ENCODE measurements around the gene ATP13A1.

The ATP13A1 gene

DNA sequence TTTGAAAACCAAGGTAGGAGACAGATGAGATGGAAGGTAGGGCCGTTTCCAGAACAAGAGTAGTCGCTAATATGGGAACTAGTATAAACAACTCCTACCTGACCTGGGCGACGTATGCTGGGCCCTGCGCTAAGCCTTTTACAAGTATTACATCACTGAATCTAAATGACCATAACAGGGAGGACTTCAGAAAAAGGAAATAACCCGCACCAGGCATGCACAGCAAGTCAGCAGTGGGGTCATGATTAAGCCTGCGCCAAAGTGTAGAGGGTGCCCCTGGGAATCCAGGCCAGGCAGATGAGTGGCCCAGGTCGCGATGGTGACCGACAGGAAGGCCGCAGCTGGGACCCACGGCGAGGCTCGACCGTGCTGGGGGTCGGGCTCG lies 613 bp downstream of the ATP13A1 start:
- DNase-seq: peak in 1 of 2 donors; percentile 36
- H4K8ac ChIP-seq (ENCODE audit: low read depth, low read length): peak overlapping the region; percentile 90
- peaks cover 10% of the 10 kb centered on the region for H3K79me2 ChIP-seq (ENCODE audit: control insufficient read depth, insufficient read depth, low read length, poor library complexity)
- WGBS (ENCODE audit: extremely low coverage, insufficient coverage, insufficient read length): no CpG with 5 or more reads among the region's 17 CpGs
- H3K23ac ChIP-seq (ENCODE audit: low read length): no peak overlapping the region
- H3K18ac ChIP-seq (ENCODE audit: low read length): peak overlapping the region; percentile 7
- H3K36me3 ChIP-seq (ENCODE audit: control insufficient read depth in 1 of 2, insufficient read depth in 2 of 2, low read length in 2 of 2): peaks cover 18% of the 10 kb centered on the region in 2 experiments
- peak overlapping the region; percentile 96 for H3K4me2 ChIP-seq (ENCODE audit: low read length)
- peak overlapping the region; percentile 31 for H3K4ac ChIP-seq (ENCODE audit: low read depth, low read length)
- peaks cover 9 to 14% of the 10 kb centered on the region in 2 experiments for H3K4me1 ChIP-seq (ENCODE audit: control insufficient read depth in 1 of 2, insufficient read depth in 2 of 2, low read length in 2 of 2)
- peak overlapping the region; percentile 65 for H2BK120ac ChIP-seq (ENCODE audit: insufficient read depth, low read length, poor library complexity)
- H3K27me3 ChIP-seq (ENCODE audit: insufficient read depth, low read length): no peaks in the 10 kb centered on the region
- H2BK12ac ChIP-seq (ENCODE audit: low read length): no peak overlapping the region
- peak overlapping the region; percentile 87 for H3K14ac ChIP-seq (ENCODE audit: low read length)
- H2BK5ac ChIP-seq (ENCODE audit: low read depth, low read length, poor library complexity): no peak overlapping the region
- peaks cover 7% of the 10 kb centered on the region for H3K79me1 ChIP-seq (ENCODE audit: low read length)
- H3K4me3 ChIP-seq (ENCODE audit: low read depth, low read length): peak overlapping the region; percentile 99
- peak overlapping the region; percentile 22 for H4K12ac ChIP-seq (ENCODE audit: low read depth, low read length)
- H2AK5ac ChIP-seq (ENCODE audit: low read length): peak overlapping the region; percentile 4
- no peak overlapping the region for H3K27ac ChIP-seq (ENCODE audit: low read depth, low read length)
- H3K9ac ChIP-seq (ENCODE audit: low read length): peak overlapping the region; percentile 90
- peak overlapping the region; percentile 86 for H2AFZ ChIP-seq (ENCODE audit: insufficient read depth, low read length, poor library complexity)
- H4K91ac ChIP-seq (ENCODE audit: low read depth, low read length): peak overlapping the region; percentile 62
- H3K9me3 ChIP-seq (ENCODE audit: insufficient read depth, low read depth, low read length): no peaks in the 10 kb centered on the region

DNA sequence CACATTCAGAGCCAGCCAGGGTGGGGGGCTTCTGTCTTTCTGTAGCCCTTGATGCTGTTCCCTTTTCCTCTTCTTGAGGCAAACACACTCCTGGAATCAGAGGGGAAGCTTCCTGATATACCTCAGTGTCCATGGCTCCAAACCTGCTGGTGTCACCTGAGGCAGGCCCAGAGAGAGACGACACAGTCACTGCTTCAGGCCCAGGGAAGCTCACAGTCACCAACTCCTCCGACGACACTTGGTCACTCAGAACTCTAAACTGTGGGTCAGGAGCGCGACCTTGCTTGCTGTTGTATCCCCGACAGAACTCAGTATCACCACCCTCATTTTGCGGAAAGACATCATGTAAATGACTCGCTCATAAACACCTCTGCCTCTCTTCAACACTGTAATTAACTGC lies 1.1 kb downstream of the ATP13A1 start:
- no peak overlapping the region for H3K23ac ChIP-seq (ENCODE audit: low read length)
- no peak overlapping the region for H3K27ac ChIP-seq (ENCODE audit: low read depth, low read length)
- DNase-seq: no peak
- H3K4me2 ChIP-seq (ENCODE audit: low read length): peak overlapping the region; percentile 96
- H3K9ac ChIP-seq (ENCODE audit: low read length): no peak overlapping the region
- peaks cover 10% of the 10 kb centered on the region for H3K79me2 ChIP-seq (ENCODE audit: control insufficient read depth, insufficient read depth, low read length, poor library complexity)
- no peak overlapping the region for H2BK5ac ChIP-seq (ENCODE audit: low read depth, low read length, poor library complexity)
- H2BK120ac ChIP-seq (ENCODE audit: insufficient read depth, low read length, poor library complexity): no peak overlapping the region
- no peak overlapping the region for H3K4me3 ChIP-seq (ENCODE audit: low read depth, low read length)
- no peak overlapping the region for H4K8ac ChIP-seq (ENCODE audit: low read depth, low read length)
- H4K12ac ChIP-seq (ENCODE audit: low read depth, low read length): peak overlapping the region; percentile 5
- H2AK5ac ChIP-seq (ENCODE audit: low read length): no peak overlapping the region
- H2BK12ac ChIP-seq (ENCODE audit: low read length): no peak overlapping the region
- no peak overlapping the region for H3K18ac ChIP-seq (ENCODE audit: low read length)
- H2AFZ ChIP-seq (ENCODE audit: insufficient read depth, low read length, poor library complexity): no peak overlapping the region
- no peak overlapping the region for H3K14ac ChIP-seq (ENCODE audit: low read length)
- peak overlapping the region; percentile 31 for H3K4ac ChIP-seq (ENCODE audit: low read depth, low read length)
- H4K91ac ChIP-seq (ENCODE audit: low read depth, low read length): no peak overlapping the region
- H3K36me3 ChIP-seq (ENCODE audit: control insufficient read depth in 1 of 2, insufficient read depth in 2 of 2, low read length in 2 of 2): peaks cover 23% of the 10 kb centered on the region in 2 experiments
- no CpG with 5 or more reads among the region's 8 CpGs for WGBS (ENCODE audit: extremely low coverage, insufficient coverage, insufficient read length)
- H3K27me3 ChIP-seq (ENCODE audit: insufficient read depth, low read length): no peaks in the 10 kb centered on the region
- peaks cover 7% of the 10 kb centered on the region for H3K79me1 ChIP-seq (ENCODE audit: low read length)
- H3K4me1 ChIP-seq (ENCODE audit: control insufficient read depth in 1 of 2, insufficient read depth in 2 of 2, low read length in 2 of 2): peaks cover 9 to 14% of the 10 kb centered on the region in 2 experiments
- H3K9me3 ChIP-seq (ENCODE audit: insufficient read depth, low read depth, low read length): no peaks in the 10 kb centered on the region

DNA sequence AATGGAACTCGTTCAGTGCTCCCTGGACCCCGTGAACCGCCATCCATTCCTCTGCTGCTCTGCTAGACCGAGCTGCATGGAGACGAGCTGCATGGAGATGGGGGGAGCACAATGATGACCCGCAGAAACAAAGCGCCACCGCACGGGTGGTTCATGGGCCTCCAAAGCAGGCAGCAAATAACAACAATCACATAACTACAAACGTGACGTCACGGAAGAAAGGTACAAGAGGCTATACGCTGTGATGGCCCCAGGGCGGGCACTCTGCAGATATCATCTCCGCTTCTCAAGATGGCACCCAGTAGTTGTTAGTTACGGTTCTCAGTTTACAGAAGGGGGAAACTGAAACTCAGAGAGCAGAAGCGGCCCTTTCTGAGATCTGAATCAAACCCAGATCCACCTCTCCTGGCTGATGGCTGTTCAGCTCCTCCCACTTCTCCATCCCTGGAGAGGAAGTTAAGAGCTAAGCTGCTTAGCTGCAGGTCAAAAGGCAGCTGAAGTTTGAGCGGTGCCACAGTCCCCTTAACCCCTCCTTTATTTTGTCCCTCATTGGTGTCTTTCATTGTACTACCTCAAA lies 1.7 kb downstream of the ATP13A1 start:
- Histone ChIP-seq H3K27ac (ENCODE audit: low read depth, low read length) (no peak overlapping the region), H3K27me3 (ENCODE audit: insufficient read depth, low read length) (no peaks in the 10 kb centered on the region), H3K79me2 (ENCODE audit: control insufficient read depth, insufficient read depth, low read length, poor library complexity) (peaks cover 10% of the 10 kb centered on the region), H3K4me1 (ENCODE audit: control insufficient read depth in 1 of 2, insufficient read depth in 2 of 2, low read length in 2 of 2) (peaks cover 9 to 14% of the 10 kb centered on the region in 2 experiments), H4K8ac (ENCODE audit: low read depth, low read length) (no peak overlapping the region), H2AK5ac (ENCODE audit: low read length) (no peak overlapping the region), H3K79me1 (ENCODE audit: low read length) (peaks cover 7% of the 10 kb centered on the region), H2AFZ (ENCODE audit: insufficient read depth, low read length, poor library complexity) (no peak overlapping the region), H3K4ac (ENCODE audit: low read depth, low read length) (peak overlapping the region; percentile 0), H3K36me3 (ENCODE audit: control insufficient read depth in 1 of 2, insufficient read depth in 2 of 2, low read length in 2 of 2) (peaks cover 29% of the 10 kb centered on the region in 2 experiments), H2BK5ac (ENCODE audit: low read depth, low read length, poor library complexity) (no peak overlapping the region), H2BK12ac (ENCODE audit: low read length) (no peak overlapping the region), H3K4me3 (ENCODE audit: low read depth, low read length) (no peak overlapping the region), H3K9ac (ENCODE audit: low read length) (no peak overlapping the region), H4K12ac (ENCODE audit: low read depth, low read length) (no peak overlapping the region), H3K4me2 (ENCODE audit: low read length) (peak overlapping the region; percentile 9), H3K9me3 (ENCODE audit: insufficient read depth, low read depth, low read length) (peaks cover 1% of the 10 kb centered on the region), H4K91ac (ENCODE audit: low read depth, low read length) (no peak overlapping the region), H3K23ac (ENCODE audit: low read length) (no peak overlapping the region), H3K14ac (ENCODE audit: low read length) (no peak overlapping the region), H2BK120ac (ENCODE audit: insufficient read depth, low read length, poor library complexity) (no peak overlapping the region), H3K18ac (ENCODE audit: low read length) (no peak overlapping the region)
- no CpG with 5 or more reads among the region's 18 CpGs for WGBS (ENCODE audit: extremely low coverage, insufficient coverage, insufficient read length)
- DNase-seq: peak in 1 of 2 donors; percentile 7

DNA sequence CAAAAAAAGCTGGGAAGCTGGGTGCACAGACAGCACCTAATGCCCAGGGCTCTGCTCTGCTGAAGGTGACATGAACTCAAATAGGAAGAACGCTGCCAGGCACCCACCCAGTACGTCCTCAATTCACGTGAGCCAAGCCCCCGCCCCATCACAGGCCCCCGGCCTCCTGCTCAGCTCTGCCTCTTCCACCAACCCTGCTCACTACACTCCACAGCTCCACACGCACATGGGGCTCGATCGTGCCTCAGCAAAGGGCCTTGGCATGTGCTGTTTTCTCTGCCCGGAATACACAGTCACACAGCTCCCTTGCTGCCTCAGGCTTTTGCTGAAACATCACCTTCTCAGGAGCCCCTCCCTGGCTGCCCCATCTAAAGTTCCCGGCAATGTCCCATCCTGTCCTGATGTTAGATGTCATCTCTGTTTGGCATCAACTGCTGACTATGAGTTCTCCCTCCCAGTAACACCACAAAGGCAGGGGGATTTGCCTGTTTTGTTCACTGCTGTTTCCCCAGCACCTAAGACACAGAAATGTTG lies 2.3 kb downstream of the ATP13A1 start:
- no CpG with 5 or more reads among the region's 10 CpGs for WGBS (ENCODE audit: extremely low coverage, insufficient coverage, insufficient read length)
- no peak overlapping the region for H3K18ac ChIP-seq (ENCODE audit: low read length)
- no peak for DNase-seq

More for the DNA sequence above, 2.3 kb downstream of the ATP13A1 start:
- Histone ChIP-seq H2BK5ac (ENCODE audit: low read depth, low read length, poor library complexity) (no peak overlapping the region), H3K36me3 (ENCODE audit: control insufficient read depth in 1 of 2, insufficient read depth in 2 of 2, low read length in 2 of 2) (peaks cover 34 to 35% of the 10 kb centered on the region in 2 experiments), H3K4me2 (ENCODE audit: low read length) (no peak overlapping the region), H3K14ac (ENCODE audit: low read length) (no peak overlapping the region), H2AK5ac (ENCODE audit: low read length) (no peak overlapping the region), H3K9me3 (ENCODE audit: insufficient read depth, low read depth, low read length) (peaks cover 2% of the 10 kb centered on the region), H2BK12ac (ENCODE audit: low read length) (no peak overlapping the region), H3K9ac (ENCODE audit: low read length) (no peak overlapping the region), H2AFZ (ENCODE audit: insufficient read depth, low read length, poor library complexity) (no peak overlapping the region), H3K23ac (ENCODE audit: low read length) (no peak overlapping the region), H2BK120ac (ENCODE audit: insufficient read depth, low read length, poor library complexity) (no peak overlapping the region), H3K4me3 (ENCODE audit: low read depth, low read length) (no peak overlapping the region), H3K4me1 (ENCODE audit: control insufficient read depth in 1 of 2, insufficient read depth in 2 of 2, low read length in 2 of 2) (peaks cover 9 to 14% of the 10 kb centered on the region in 2 experiments), H3K27ac (ENCODE audit: low read depth, low read length) (no peak overlapping the region), H3K27me3 (ENCODE audit: insufficient read depth, low read length) (no peaks in the 10 kb centered on the region), H3K79me2 (ENCODE audit: control insufficient read depth, insufficient read depth, low read length, poor library complexity) (peaks cover 10% of the 10 kb centered on the region), H3K4ac (ENCODE audit: low read depth, low read length) (peak overlapping the region; percentile 57), H4K91ac (ENCODE audit: low read depth, low read length) (no peak overlapping the region), H4K8ac (ENCODE audit: low read depth, low read length) (no peak overlapping the region), H4K12ac (ENCODE audit: low read depth, low read length) (no peak overlapping the region), H3K79me1 (ENCODE audit: low read length) (peaks cover 7% of the 10 kb centered on the region)
